NCI-H2107 (cell line): ENCODE results near the gene DMRTC2.

ENCODE experiments used
- DNase-seq: peaks from one replicate; lab custom pipeline; 2025; lab: John Stamatoyannopoulos, UW

DMRTC2 gene

GRCh38 chr19:41890936-41891335, 46.1 kb downstream of the DMRTC2 start:
- DNase-seq: no peak

- no peak for DNase-seq
These were observed 47.5 kb downstream of the DMRTC2 start for GRCh38 chr19:41892173-41892902.

- DNase-seq: no peak
These were observed 49.1 kb downstream of the DMRTC2 start for GRCh38 chr19:41893899-41894298.

- no peak for DNase-seq
These were observed 49.5 kb downstream of the DMRTC2 start for GRCh38 chr19:41894350-41894749.

- no peak for DNase-seq
These were observed 51.1 kb downstream of the DMRTC2 start for GRCh38 chr19:41895745-41896580.

- no peak for DNase-seq
These were observed 51.7 kb downstream of the DMRTC2 start for GRCh38 chr19:41896581-41896942.

- DNase-seq: no peak
These were observed 52.3 kb downstream of the DMRTC2 start for GRCh38 chr19:41897181-41897580.

GRCh38 chr19:41897820-41898219, 53.0 kb downstream of the DMRTC2 start:
- DNase-seq: no peak

GRCh38 chr19:41898235-41898634, 53.4 kb downstream of the DMRTC2 start:
- no peak for DNase-seq
